Inferior parietal cortex (tissue), 1 donor: ENCODE measurements around the gene FLNB.
A peak's percentile ranks its signal among the peaks of the same experiment; 100 is the strongest.
"Not testable (repeated sequence)": the region's sequence is repeated elsewhere in the genome, so short reads cannot be mapped to it uniquely, and the experiment has no call there.

Experiments used
- DNase-seq: peaks from one replicate; pipeline ENCODE4 v3.0.0-alpha.2; 2016; ENCODE audit errors: extremely low spot score

Gene FLNB

GRCh38 chr3:58201451-58201850 lies 193.2 kb downstream of the FLNB start:
- DNase-seq: not testable (repeated sequence)

GRCh38 chr3:58202917-58203360 lies 194.7 kb downstream of the FLNB start:
- no peak for DNase-seq

GRCh38 chr3:58203541-58203940 lies 195.3 kb downstream of the FLNB start:
- DNase-seq: no peak

- no peak for DNase-seq
Measured at GRCh38 chr3:58204720-58205119, 196.5 kb downstream of the FLNB start.

GRCh38 chr3:58205981-58206380 lies 197.8 kb downstream of the FLNB start:
- DNase-seq: no peak

- no peak for DNase-seq
Measured at GRCh38 chr3:58206406-58207011, 198.3 kb downstream of the FLNB start.

- no peak for DNase-seq
Measured at GRCh38 chr3:58207954-58208353, 199.7 kb downstream of the FLNB start.

GRCh38 chr3:58209933-58210332 lies 201.7 kb downstream of the FLNB start:
- DNase-seq: no peak

- DNase-seq: no peak
Measured at GRCh38 chr3:58210761-58211460, 202.7 kb downstream of the FLNB start, which contains the start of gene DNASE1L3. DNASE1L3 (minus strand) TSS chr3:58210972; CDS start chr3:58210906, 66 bp downstream.

- DNase-seq: no peak
Measured at GRCh38 chr3:58214484-58215316, 206.5 kb downstream of the FLNB start.

- no peak for DNase-seq
Measured at GRCh38 chr3:58215317-58216025, 207.2 kb downstream of the FLNB start.

- DNase-seq: no peak
Measured at GRCh38 chr3:58216496-58217195, 208.4 kb downstream of the FLNB start.

- DNase-seq: peak; percentile 71
Measured at GRCh38 chr3:58217209-58217811, 209.1 kb downstream of the FLNB start.

GRCh38 chr3:58218904-58219303 lies 210.7 kb downstream of the FLNB start:
- no peak for DNase-seq
